Activated T-cell treated with anti-CD3 and anti-CD28 coated beads for 4 hours (primary cell): Measurements from ENCODE around the gene CD99L2.
"Not testable (repeated sequence)": the region's sequence is repeated elsewhere in the genome, so short reads cannot be mapped to it uniquely, and the experiment has no call there.

Experiments
- DNase-seq: peaks from one replicate; pipeline ENCODE4 v3.0.0-alpha.2; 2020

CD99L2 gene

DNA sequence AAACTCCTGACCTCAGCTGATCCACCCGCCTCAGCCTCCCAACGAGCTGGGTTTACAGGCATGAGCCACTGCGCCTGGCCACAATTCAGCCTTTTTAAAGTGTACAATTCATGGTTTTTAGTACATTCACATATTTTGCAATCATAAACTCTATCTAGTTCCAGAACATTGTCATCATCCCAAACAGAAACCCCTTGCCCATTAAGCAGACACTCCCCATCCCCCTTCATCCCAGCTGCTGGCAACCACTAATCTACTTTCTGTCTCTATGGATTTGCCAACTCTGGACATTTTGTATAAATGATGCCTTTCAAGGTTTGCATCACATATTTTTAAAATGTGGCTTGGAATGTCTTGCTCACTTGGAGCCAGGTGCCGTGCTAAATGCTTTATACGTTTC is 4.5 kb downstream of the CD99L2 start:
- DNase-seq = no peak

DNA sequence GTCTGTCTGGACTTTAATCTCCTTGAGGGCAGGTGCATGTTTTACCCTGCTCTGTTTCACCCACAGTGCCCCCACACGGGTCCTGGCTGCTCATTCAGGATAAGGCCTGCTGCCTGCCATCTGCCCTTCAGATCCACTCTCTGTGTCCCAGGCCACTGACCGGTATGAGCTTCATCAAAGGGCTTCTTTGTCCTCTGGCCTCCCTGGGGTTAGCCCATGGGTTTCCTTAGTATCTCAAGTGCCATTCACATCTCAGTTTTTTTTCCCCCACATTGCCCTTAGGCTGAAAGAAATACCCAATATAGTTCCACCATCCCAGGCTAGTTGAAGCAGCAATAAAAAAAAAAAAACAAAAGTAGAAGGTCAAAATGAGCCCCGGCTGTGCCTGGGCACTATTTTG is 9.3 kb downstream of the CD99L2 start:
- no peak for DNase-seq

DNA sequence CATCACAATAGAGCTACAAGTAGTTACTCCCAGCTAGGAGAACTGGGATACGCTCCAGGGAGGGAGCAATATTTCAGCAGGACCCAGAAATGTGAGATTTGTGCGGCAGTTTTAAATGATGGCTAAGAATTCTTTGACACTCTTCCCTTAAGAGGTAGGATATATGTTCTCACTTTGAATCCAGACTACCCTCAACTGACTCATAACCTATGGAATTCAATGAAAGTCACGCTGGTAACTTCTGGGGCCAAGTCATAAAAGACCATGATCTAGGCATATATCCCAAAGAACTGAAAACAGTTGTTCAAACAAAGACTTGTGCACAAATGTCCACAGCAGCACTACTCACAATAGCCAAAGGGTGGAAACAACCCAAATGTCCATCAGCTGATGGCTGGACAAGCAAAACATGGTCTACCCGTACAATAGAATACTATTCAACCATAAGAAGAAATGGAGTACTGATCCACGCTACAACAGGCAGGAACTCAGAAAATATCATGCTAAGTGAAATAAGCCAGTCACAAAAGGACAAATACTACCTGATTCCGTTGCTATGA is 10.5 kb downstream of the CD99L2 start:
- no peak for DNase-seq

DNA sequence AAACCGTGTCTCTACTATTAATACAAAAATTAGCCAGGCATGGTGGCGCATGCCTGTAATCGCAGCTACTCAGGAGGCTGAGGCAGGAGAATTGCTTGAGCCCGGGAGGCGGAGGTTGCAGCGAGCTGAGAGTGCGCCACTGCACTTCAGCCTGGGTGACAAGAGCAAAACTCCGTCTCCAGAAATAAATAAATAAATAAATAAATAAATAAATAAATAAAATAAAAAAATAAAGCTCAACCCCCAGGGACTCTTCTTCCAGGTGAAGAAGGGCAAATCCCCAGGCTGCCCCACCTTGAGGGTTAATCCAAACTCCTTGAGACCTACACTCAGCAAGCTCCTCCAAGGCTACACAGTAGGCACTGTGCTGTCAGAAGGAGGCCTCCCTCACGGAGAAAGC is 11.2 kb downstream of the CD99L2 start:
- not testable (repeated sequence) for DNase-seq

DNA sequence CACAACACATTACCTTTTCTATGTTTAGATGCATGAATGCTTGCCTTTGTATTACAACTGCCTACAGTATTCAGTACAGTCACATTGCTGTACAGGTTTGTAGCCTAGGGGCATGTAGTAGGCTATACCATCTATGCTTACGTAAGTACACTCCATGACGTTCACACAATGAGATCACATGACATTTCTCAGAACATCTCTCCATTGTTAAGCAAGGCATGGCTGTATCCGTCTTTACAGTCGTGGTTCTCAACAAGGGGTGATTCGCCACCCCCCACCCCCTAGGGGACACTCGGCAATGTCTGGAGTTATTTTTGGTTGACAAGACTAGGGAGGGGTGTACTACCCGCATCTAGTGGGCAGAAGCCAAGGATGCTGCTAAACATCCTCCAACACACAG is 12.1 kb downstream of the CD99L2 start:
- DNase-seq = no peak

DNA sequence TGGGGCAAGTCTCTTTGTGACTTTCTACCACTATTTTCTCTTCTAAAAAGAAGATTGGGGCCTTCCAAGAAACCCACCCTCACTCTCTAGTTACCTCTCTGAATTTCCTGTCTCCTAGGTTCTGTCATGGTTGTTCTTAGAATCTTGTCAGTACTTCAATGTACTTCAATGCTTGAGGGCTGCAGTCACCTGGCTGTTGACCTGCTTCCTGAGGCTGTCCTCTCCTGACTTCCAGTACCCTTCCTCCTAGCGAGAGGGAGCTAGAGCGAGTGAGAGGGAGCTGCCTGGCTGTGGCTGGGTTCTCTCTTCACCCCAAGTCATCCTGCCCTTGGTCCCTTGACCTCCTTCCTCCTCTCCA is 17.7 kb downstream of the CD99L2 start:
- no peak for DNase-seq

DNA sequence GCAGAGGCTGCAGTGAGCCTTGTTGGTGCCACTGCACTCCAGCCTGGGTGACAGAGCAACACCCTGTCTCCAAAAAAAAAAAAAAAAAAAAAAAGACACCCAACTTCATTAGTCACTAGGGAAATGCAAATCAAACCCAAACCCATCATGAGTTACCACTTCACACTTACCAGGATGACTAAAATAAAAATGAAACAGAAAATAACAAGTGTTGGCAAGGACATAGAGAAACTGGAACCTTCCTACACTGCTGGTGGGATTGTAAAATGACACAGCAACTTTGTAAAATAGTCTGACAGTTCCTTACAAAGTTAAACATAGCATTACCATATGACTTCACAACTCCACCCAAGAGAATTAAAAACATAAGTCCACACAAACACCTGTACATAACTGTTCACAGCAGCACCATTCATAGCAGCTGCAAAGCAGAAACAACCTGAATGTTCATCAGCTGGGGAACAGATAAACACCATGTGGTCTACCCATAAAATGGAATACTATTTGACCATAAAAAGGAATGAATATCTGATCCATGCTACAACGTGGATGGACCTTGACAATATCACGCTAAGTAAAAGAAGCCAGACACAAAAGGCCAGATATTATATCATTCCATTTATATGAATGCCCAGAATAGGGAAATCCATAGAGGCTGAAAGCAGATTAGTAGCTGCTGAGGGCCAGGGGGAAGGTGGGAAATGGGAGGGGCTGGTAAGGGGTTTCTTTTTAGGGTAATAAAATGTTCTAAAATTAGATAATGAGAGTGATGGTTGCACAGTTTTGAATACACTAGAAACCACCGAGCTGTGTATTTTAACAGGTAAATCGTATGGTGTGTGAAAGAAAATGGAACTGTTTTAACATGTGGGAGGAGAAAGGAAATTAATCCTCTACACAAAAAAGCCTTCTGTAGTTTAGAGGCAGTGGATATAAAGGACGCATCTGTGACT is 18.3 kb downstream of the CD99L2 start:
- no peak for DNase-seq

DNA sequence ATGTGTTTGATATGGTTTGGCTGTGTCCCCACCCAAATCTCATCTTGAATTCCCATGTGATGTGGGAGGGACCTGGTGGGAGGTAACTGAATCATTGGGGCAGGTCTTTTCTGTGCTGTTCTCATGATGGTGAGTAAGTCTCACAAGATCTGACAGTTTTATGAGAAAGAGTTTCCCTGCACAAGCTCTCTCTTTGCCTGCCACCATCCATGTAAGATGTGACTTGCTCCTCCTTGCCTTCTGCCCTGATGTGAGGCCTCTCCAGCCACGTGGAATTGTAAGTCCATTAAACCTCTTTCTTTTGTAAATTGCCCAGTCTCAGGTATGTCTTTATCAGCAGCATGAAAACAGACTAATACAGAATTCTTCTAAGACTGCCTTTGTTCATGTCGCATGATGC is 22.8 kb downstream of the CD99L2 start:
- DNase-seq = not testable (repeated sequence)

DNA sequence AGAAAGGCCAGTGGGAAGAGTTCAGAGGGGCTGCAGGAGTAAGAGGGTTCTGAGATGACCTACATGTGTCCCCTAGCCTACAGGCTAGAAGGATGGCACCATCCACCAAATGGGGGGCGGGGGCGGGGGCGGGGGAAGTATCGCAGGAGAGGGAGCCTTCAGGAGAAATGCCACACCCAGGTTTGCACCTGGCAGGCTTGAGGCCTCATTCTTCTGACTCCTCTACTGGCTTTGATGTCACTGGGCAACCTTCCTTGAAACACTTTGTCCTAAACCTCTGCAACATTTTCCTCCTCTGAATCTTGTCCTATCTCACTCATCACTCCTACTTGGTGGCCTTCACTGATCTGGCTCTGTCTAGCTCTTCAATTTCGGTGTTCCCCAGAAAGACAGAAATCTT is 24.0 kb downstream of the CD99L2 start:
- no peak for DNase-seq

DNA sequence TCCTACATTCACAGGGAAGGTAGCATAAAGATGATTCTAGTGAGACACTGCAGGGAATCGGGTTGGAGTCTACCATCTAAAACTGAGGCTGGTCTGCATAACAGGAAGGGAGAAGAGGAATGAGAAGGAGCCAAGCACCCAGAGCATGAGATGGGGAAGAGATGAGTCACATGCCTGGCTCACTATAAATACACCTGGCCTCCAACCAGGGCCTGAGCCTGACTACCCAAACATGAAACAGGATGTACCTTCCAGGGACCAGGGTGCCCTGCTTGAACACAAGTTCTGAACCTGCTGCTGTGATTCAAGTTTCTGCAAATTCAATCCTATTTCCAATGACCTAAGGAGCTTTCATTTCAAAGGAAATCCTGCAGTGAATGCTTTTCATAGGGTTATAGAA is 24.9 kb downstream of the CD99L2 start:
- DNase-seq = no peak

DNA sequence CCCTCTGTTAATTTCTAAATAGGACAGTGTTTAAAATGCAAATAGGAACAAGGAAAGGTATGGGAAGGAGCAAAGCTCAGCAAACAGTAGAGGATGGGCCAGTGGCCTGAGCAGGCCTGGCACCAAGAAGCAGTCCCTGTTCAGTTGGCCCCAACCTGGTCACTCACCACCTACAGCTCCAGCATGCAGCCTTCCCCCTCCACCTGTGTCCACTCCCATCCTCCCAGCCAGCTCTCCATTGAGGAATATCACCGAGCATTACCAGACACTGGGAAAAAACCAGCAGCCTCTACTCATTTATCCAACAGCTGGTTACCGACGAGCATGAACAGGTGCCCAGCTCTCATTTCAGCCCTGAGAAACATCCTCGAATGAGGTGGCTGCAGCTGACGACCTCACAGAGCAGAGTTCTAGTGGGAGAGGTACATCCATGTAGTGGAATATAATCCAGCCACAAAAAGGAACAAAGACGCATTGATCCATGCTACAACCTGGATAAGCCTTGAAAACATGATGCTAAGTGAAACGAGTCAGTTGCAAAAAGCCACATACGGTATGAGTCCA is 25.6 kb downstream of the CD99L2 start:
- no peak for DNase-seq

DNA sequence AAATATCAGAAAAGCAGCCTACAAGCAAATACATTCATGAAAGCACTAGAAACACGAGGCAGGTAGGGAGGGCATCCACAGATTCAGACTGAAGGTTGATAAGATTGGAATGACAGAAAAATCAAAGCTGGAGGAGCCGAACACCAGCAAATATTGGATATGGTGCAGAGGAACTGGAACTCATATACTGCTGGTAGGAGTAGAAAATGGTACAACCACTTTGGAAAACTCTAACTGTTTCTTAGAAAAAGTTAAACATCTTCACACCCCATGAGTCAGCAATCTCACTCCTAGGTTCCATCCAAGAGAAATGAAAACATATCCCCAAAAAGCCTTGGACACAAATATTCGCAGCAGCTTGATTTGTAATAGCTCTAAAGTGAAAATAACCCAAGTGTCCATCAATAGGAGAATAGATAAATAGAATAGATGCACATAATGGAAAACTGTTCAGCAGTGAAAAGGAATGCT is 27.1 kb downstream of the CD99L2 start:
- DNase-seq = no peak

DNA sequence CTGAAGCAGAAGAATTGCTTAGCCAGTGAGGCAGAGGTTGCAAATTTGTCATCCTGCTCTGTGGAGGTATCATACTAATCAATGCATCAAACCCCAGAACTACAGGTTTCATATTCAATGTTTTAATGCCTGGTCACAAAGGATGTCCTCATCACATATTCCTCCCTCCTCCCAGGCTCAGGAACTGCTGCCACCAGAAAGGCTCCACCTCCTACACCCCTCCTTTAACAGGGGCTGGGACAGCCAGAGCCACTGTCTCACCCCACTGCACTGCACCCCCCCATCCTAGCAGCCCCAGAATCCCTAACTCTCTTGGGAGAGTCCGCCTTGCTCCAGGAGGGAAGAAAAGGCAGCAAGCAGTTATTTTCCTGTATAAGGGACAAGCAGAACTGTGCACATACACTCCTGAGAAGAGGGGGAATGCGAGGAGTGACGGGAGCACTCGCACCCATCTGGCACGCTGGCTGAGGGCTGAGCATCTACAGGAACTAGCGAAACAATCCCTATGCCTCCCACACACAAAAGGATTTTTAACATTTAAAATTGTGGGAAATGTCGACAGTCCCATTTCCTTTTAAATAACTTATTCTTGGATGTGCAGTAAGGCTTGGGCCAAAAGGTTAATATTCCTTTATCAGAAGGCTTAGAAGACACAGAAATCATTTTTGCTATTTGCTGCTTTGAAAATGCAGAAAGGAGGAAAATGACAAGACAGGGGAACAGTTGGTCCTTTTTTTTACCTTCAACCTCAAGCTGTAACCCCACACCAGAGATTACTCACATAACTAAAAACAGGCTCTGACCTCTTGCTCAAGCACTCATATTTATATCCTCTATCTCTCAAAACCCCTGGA is 27.8 kb downstream of the CD99L2 start:
- DNase-seq = no peak

DNA sequence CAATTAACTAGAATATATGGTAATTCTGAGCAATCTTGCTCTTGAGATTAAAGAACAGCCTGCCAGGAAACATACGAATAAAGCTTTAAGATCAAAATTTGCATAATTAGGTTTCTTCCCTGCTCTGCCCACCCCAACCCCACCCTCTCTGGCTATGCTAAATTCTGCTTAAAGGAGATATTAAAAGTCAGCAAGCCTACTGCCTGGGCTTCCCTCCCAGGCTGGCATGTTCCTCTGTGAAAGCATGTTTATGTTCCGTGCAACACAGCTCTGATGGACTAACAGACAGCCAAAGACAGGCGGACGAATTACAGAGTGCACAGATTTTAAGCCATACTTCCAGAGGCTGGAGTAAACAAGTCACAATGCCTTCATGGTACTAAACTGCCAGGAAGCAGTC is 28.4 kb downstream of the CD99L2 start:
- DNase-seq = no peak

DNA sequence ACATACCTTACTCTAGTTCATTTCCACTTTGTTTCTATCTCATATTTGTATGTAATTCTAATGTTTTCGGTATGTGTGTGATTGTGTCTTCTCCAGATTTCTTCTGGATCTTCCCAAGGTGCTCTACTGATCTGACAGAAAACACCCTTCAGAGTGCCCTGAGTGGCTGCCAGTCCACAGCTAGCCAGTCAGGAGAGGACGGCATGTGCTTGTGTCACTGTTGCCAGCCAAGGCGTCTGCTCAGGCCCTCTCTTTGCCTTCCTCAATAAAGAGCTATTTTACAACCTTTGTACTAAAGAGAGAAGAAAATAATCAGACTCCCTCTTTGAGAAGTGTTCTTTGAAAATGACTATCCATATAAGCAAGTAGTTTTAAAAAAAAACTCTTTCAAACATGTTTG is 29.0 kb downstream of the CD99L2 start:
- no peak for DNase-seq

DNA sequence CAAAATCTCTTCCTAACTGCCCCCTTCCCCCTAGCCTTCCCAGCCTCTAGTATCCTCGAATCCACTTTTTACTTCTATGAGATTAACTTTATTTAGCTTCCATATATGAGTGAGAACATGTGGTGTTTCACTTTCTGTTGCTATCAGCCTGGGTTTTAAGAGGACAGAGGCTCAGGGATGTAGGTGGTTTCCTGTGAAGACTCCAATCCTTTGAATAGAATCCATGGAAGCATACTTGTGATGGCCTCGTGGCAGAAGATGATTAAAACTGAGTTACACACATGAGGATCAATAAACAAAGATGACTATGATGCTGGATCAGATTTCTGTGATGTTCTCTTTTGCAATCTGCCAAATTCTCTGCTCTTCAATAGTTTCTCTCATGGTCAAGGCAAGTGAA is 29.8 kb downstream of the CD99L2 start:
- DNase-seq = no peak

DNA sequence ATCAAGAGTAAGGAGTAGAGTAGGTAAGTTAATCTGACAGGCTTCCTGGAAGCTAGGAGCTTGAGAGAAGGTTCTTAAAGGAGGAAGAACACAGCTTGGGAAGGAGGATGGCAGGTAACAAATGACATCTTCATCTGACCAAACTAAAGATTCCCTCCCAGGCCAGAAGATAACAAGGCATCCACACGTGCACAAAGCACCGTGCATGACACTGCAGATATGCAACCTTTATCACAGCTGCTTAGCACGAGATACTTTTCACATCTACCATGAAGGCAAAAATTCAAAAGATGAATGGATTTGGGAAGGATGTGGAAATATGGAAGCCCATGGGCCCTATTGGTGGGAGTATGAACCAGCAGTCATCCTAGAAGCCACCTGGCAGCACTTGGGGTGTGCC is 34.3 kb downstream of the CD99L2 start:
- no peak for DNase-seq

DNA sequence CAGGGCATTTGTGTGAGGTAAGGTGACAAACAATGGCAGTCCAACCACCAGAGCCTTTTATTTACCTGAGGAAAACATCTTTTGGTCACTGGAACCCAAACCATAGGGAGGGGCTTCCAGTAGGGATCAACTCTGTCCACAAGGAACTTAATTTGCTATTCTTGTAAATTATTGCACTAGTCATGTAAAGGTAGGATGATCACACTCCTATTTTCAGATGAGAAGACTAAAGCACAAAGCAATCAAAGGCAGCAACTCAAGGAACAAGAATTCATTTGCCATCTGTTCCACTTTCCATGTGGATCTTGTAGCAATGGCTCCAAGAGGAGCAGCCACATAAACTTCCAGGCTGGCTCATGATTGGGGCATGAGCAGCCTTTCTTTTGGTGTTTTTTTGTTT is 35.3 kb downstream of the CD99L2 start:
- no peak for DNase-seq

DNA sequence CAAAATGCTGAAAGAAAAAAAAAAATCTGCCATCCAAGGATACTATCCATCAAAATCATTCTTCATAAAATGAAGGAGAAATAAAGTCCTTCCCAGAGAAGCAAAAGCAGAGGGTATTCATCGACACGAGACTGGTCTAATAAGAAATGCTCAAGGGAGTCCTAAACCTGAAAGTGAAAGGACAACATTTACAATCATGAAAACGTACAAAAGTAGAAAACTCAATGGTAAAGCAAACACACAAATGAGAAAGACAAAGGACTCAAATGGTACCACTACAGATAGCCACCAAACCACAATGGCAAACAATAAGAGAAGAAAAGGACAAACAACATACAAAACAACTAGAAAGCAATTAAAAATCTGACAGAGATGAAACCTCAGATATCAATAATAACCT is 41.0 kb downstream of the CD99L2 start:
- no peak for DNase-seq

DNA sequence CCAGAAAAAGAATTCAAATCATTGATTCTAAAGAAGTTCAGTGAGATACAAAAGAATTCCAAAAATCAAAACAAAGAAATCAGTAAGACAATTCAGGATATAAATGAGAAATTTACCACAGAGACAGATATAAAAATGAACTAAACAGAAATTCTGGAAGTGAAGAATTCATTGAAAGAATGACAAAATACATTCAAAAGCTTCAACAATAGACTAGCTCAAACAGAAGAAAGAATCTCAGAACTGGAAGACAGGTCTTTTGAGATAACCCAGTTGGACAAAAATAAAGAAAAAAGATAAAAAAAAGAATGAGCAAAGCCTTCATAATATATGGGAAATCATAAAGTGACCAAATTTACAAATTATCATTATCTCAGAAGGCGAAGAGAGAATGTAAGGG is 41.7 kb downstream of the CD99L2 start:
- no peak for DNase-seq

DNA sequence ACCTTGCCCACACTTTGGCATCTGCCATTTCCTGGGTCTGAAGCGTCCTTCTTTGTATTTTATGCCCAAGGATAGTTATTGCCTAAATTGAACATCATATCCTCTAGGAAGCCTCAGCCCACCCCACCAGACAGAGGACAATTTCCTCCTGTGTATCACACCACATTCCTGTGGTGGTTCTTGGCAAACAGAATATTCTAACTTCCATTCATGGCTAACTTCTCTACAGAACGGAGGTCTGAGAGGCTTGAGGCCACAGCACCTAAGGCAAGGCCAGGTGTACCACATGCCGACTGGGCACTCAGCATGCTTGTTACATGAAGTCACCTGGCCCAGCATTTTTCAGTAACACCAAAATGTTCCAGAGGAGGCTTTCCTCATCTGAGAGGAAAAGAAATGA is 42.4 kb downstream of the CD99L2 start:
- no peak for DNase-seq

DNA sequence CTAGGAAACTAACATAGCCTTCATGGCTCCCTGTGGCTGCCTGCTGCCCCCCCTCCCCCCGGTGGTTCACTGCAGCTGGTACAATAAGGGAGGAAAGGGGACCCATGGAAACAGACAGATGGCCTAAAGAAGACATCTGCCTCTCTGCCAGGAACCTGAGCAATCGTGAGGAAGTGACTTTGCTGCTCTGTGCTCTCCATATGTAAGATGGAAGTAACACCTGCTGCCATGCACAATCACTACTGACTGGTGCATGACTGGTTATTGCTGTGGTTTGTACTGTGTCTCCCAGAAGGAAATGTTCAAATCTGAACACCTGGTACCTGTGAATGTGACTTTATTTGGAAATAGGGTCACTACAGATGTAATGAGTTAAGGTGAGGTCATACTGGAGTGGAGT is 43.6 kb downstream of the CD99L2 start:
- no peak for DNase-seq

DNA sequence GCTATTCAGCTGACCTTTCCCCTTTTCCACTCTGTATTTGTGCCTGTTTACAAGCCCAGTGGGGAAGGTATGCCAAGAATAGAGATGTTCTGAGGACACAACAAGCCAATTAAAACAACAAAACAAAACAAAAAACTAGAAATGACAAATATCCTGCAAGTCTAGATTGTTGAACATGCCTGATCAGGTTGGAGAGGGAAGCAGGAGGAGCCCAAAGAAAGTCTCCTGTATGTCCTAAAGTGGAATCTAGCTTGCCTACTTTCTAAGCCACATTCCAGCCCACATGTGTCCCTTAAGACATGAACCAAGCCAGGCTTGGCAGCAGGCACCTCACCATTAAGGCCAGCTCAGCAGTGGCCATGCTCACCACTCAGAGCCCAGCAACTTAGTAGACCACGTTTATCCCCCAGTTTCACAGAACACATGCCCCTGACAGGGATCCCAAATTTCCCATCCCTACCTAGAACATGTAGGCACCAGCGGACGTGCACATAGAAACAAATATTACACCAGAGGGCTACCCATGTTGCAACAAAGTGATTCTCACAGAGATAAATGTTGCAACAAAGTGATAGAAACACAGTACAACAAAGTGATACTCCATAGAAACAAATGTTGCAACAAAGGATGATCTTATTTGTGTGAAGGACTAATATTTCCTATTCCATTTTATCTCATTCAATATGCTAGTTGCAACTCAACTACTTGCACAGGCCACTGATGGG is 48.3 kb downstream of the CD99L2 start:
- no peak for DNase-seq
